ENCODE measurements around the gene MAL. TPM values are rescaled to one million over a fixed set of nuclear protein-coding genes. Genes with fewer than 3 reads are reported as not detected.

The MAL gene
- total RNA-seq, 1 donor: not detected

GRCh38 chr2:95073856-95074662 lies 48.6 kb downstream of the MAL start:
- H2AFZ ChIP-seq (ENCODE audit: low read length): no peak overlapping the region

DNA sequence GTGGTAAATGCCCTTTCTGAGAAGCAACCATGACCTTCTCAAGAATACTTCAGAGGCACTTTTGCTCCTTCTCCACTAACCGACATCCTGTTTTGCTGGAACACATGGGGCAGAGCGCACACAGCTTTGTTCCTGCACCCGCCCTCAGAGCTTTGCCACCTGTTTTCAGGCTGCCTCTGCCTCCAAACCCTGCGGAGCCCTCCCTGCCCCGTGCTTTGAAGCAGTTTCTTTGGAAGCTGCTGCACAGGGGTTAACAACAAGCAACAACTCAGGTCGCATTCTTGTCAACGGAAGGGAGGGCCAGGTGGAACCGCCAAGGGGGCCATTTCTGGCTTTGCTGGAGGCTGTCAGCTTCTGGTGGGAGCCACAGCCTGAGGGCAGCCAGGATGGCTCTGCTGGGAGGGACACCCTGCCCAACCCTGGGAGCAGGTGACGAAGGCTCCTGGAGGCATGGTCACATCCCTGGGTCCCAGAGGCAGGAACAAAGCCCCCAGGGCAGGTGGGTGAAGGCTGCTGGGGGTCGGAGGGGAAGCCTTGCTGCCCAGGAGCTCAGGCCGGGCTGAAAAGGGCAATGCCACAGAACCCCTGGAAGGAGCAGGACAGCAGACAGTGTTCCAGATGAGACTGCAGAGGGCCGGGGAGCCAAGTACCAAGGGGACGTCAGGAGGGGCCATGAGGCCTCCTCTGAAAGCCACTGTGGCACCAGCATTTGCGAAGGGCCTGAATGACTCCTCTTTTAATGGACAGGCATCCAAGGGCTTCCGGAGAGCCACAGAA lies 49.3 kb downstream of the MAL start:
- Histone ChIP-seq H3K9me3 (ENCODE audit: low read depth, low read length) (no peaks in the 10 kb centered on the region), H3K27me3 (ENCODE audit: insufficient read depth, low read length) (peaks cover 50% of the 10 kb centered on the region), H2AFZ (ENCODE audit: low read length) (no peak overlapping the region), H3K4me3 (ENCODE audit: insufficient read depth, low read length) (no peak overlapping the region), H3K36me3 (ENCODE audit: insufficient read depth, low read length) (no peaks in the 10 kb centered on the region), H4K20me1 (ENCODE audit: insufficient read depth, low read length) (no peaks in the 10 kb centered on the region), H3K4me2 (ENCODE audit: insufficient read depth, low read length) (no peak overlapping the region), H3K27ac (ENCODE audit: low read depth, low read length) (no peak overlapping the region), H3K4me1 (ENCODE audit: insufficient read depth, low read length) (no peaks in the 10 kb centered on the region), H3K79me2 (ENCODE audit: insufficient read depth, low read length) (no peaks in the 10 kb centered on the region)
- DNase-seq (ENCODE audit: insufficient read length, low spot score, missing footprints): no peak
- TF ChIP-seq, protein P1, sequence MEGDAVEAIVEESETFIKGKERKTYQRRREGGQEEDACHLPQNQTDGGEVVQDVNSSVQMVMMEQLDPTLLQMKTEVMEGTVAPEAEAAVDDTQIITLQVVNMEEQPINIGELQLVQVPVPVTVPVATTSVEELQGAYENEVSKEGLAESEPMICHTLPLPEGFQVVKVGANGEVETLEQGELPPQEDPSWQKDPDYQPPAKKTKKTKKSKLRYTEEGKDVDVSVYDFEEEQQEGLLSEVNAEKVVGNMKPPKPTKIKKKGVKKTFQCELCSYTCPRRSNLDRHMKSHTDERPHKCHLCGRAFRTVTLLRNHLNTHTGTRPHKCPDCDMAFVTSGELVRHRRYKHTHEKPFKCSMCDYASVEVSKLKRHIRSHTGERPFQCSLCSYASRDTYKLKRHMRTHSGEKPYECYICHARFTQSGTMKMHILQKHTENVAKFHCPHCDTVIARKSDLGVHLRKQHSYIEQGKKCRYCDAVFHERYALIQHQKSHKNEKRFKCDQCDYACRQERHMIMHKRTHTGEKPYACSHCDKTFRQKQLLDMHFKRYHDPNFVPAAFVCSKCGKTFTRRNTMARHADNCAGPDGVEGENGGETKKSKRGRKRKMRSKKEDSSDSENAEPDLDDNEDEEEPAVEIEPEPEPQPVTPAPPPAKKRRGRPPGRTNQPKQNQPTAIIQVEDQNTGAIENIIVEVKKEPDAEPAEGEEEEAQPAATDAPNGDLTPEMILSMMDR (IDR thresholded peaks at IDR 0.05; ENCODE audit: extremely low read depth, low read depth, low read length): no peak

More at GRCh38 chr2:95073856-95074662, 48.6 kb downstream of the MAL start:
- H3K27me3 ChIP-seq (ENCODE audit: insufficient read depth, low read length): peaks cover 46% of the 10 kb centered on the region
- TF ChIP-seq, protein P1 (IDR thresholded peaks at IDR 0.05; ENCODE audit: extremely low read depth, low read depth, low read length): no peak
- H3K27ac ChIP-seq (ENCODE audit: low read depth, low read length): no peak overlapping the region
- H3K9me3 ChIP-seq (ENCODE audit: low read depth, low read length): no peaks in the 10 kb centered on the region
- no peaks in the 10 kb centered on the region for H3K36me3 ChIP-seq (ENCODE audit: insufficient read depth, low read length)
- DNase-seq (ENCODE audit: insufficient read length, low spot score, missing footprints): no peak
- H4K20me1 ChIP-seq (ENCODE audit: insufficient read depth, low read length): no peaks in the 10 kb centered on the region
- H3K4me2 ChIP-seq (ENCODE audit: insufficient read depth, low read length): no peak overlapping the region
- H3K4me1 ChIP-seq (ENCODE audit: insufficient read depth, low read length): no peaks in the 10 kb centered on the region
- no peak overlapping the region for H3K4me3 ChIP-seq (ENCODE audit: insufficient read depth, low read length)
- H3K79me2 ChIP-seq (ENCODE audit: insufficient read depth, low read length): no peaks in the 10 kb centered on the region

GRCh38 chr2:95075440-95076132 lies 50.1 kb downstream of the MAL start:
- H3K4me1 ChIP-seq (ENCODE audit: insufficient read depth, low read length): no peaks in the 10 kb centered on the region
- H4K20me1 ChIP-seq (ENCODE audit: insufficient read depth, low read length): no peaks in the 10 kb centered on the region
- H3K36me3 ChIP-seq (ENCODE audit: insufficient read depth, low read length): no peaks in the 10 kb centered on the region
- no peak overlapping the region for H3K4me3 ChIP-seq (ENCODE audit: insufficient read depth, low read length)
- H3K4me2 ChIP-seq (ENCODE audit: insufficient read depth, low read length): no peak overlapping the region
- no peak overlapping the region for H2AFZ ChIP-seq (ENCODE audit: low read length)
- no peaks in the 10 kb centered on the region for H3K79me2 ChIP-seq (ENCODE audit: insufficient read depth, low read length)
- peaks cover 50% of the 10 kb centered on the region for H3K27me3 ChIP-seq (ENCODE audit: insufficient read depth, low read length)
- DNase-seq (ENCODE audit: insufficient read length, low spot score, missing footprints): no peak
- H3K27ac ChIP-seq (ENCODE audit: low read depth, low read length): no peak overlapping the region
- no peaks in the 10 kb centered on the region for H3K9me3 ChIP-seq (ENCODE audit: low read depth, low read length)
- TF ChIP-seq, protein P1 (IDR thresholded peaks at IDR 0.05; ENCODE audit: extremely low read depth, low read depth, low read length): no peak
